ENCODE measurements around the gene RPS14.

- TF ChIP-seq CTCF (IDR thresholded peaks at IDR 0.05) (no peak), POLR2AphosphoS5 (IDR thresholded peaks at IDR 0.05) (no peak), POLR2A (IDR thresholded peaks at IDR 0.05) (no peak), EP300 (IDR thresholded peaks at IDR 0.05) (no peak)
Measured at GRCh38 chr5:150419630-150420270, 29.8 kb downstream of the RPS14 start.
